MCF 10A (cell line): Measurements from ENCODE around the gene GDPD2. TPM values are rescaled to one million over a fixed set of nuclear protein-coding genes. Genes with fewer than 3 reads are reported as not detected.

Source experiments
- BruUV-seq: library from RNA; stranded (reverse); fragments of 400-500 nt; replicated peaks from 2 replicates; lab custom pipeline; 2021; lab: Mats Ljungman, UMichigan
- CTCF ChIA-PET: fragments of 300-600 bp; sonication (Branson Sonifier 250); formaldehyde crosslinking; extraction: SDS; loops from one replicate; lab custom pipeline; 2021; ENCODE audit warnings: antibody characterized with exemption, inconsistent platforms; lab: Yijun Ruan, JAX
- POLR2A ChIA-PET: fragments of 300-600, 350-650 bp; sonication (Branson Sonifier 250); formaldehyde crosslinking; extraction: SDS; loops from one replicate; lab custom pipeline; 2020; ENCODE audit warnings: antibody characterized with exemption, inconsistent platforms; lab: Yijun Ruan, JAX
- DNase-seq: peaks from one replicate; pipeline ENCODE4 v3.0.0-alpha.2; 2018; ENCODE audit not compliant: unreplicated experiment
- H3K27ac Mint-ChIP-seq: one replicate; pipeline ENCODE4 v1.8.0; 2022; ENCODE audit warnings: mild to moderate bottlenecking, low read depth, mixed read lengths; ENCODE audit not compliant: unreplicated experiment
- H3K27me3 Mint-ChIP-seq: one replicate; pipeline ENCODE4 v1.8.0; 2022; ENCODE audit warnings: mixed read lengths; ENCODE audit not compliant: insufficient read depth, unreplicated experiment
- H3K36me3 Mint-ChIP-seq: one replicate; pipeline ENCODE4 v1.8.0; 2022; ENCODE audit warnings: mild to moderate bottlenecking, moderate library complexity, mixed read lengths; ENCODE audit not compliant: insufficient read depth, unreplicated experiment
- H3K4me1 Mint-ChIP-seq: one replicate; pipeline ENCODE4 v1.8.0; 2022; ENCODE audit warnings: mixed read lengths; ENCODE audit not compliant: insufficient read depth, unreplicated experiment
- H3K4me3 Mint-ChIP-seq: one replicate; pipeline ENCODE4 v1.8.0; 2022; ENCODE audit warnings: mild to moderate bottlenecking, moderate library complexity, mixed read lengths; ENCODE audit not compliant: unreplicated experiment
- H3K9me3 Mint-ChIP-seq: one replicate; pipeline ENCODE4 v1.8.0; 2022; ENCODE audit warnings: mixed read lengths; ENCODE audit not compliant: unreplicated experiment
- intact Hi-C: fragments of 100-400 bp; cut with micrococcal nuclease; formaldehyde crosslinking; loops from 2 replicates; pipeline ENCODE4 v1.14.1; 2022
- total RNA-seq: library from RNA; stranded (reverse); gene quantifications from 2 replicates; pipeline ENCODE4 v1.2.3, GENCODE V29; 2022
- TF ChIP-seq, protein P1 (sequence below): fragments of 200-600 bp; IDR thresholded peaks from one replicate; pipeline ENCODE4 v1.8.0; 2022; ENCODE audit warnings: antibody characterized with exemption, mild to moderate bottlenecking; ENCODE audit not compliant: unreplicated experiment

Gene GDPD2
- total RNA-seq, 1 experiment from 2014 or later, result not detected

DNA sequence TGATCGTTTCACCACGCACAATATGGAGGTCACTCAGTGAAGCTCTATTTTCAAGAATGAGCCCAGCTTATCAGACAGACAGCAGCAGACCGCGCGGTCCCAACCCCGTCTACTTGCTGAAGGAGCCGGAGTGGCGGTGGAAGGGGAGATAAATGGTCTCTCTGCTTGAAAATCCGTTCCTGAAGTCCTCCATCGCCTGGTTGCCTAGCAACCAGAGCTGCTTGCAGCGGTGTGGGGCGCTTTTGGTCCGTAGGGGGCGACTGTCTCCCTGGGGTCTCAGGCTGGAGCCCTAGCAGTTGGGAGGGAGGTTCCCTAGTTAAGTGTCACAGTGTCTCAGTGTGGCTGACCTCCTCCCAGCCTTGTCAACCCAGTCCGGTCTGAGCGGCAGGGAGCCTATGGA lies 13.2 kb downstream of the GDPD2 start:
- peaks cover 5% of the 10 kb centered on the region for H3K36me3 Mint-ChIP-seq
- TF ChIP-seq, protein P1, sequence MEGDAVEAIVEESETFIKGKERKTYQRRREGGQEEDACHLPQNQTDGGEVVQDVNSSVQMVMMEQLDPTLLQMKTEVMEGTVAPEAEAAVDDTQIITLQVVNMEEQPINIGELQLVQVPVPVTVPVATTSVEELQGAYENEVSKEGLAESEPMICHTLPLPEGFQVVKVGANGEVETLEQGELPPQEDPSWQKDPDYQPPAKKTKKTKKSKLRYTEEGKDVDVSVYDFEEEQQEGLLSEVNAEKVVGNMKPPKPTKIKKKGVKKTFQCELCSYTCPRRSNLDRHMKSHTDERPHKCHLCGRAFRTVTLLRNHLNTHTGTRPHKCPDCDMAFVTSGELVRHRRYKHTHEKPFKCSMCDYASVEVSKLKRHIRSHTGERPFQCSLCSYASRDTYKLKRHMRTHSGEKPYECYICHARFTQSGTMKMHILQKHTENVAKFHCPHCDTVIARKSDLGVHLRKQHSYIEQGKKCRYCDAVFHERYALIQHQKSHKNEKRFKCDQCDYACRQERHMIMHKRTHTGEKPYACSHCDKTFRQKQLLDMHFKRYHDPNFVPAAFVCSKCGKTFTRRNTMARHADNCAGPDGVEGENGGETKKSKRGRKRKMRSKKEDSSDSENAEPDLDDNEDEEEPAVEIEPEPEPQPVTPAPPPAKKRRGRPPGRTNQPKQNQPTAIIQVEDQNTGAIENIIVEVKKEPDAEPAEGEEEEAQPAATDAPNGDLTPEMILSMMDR, result no peak
- no TSS peak for BruUV-seq
- CTCF ChIA-PET, result interaction anchor here (0.6 to 2.3 kb wide), 4 partner anchors 16 to 155 kb away, joined by 3 to 17 read pairs (median 5); no protein-coding TSS in a partner anchor
- H3K4me1 Mint-ChIP-seq, result peaks cover 10% of the 10 kb centered on the region
- intact Hi-C loops, result loop anchor here (10.0 kb wide), 1 partner anchor 302 kb away; the partner anchor contains the start of gene IGBP1
- H3K27ac Mint-ChIP-seq, result no peak overlapping the region
- peaks cover 54% of the 10 kb centered on the region for H3K27me3 Mint-ChIP-seq
- no peak for DNase-seq
- POLR2A ChIA-PET, result interaction anchor here (2.1 kb wide), 1 partner anchor 143 kb away, joined by 7 read pairs; no protein-coding TSS in a partner anchor
- H3K4me3 Mint-ChIP-seq, result no peak overlapping the region
- no peaks in the 10 kb centered on the region for H3K9me3 Mint-ChIP-seq

DNA sequence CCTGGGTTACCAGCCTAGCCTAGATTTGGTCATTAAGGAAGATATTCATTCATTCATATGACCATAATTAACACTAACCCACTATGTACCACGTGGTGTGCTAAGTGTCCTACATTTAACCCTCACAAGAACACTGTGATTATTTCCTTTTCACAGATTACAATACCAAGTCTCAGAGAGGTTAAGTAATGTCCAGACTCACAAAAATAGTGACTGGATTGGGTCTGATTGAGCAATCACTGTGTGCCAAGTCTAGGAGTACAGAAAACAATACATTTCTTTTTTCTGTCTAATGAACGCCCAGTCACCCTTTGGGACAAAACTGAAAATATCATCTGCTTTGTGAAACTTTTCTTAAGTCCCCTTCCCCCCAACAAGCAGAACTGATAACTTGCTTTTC lies 13.9 kb downstream of the GDPD2 start:
- DNase-seq, result peak; percentile 22
- intact Hi-C loops, result loop anchor here (10.0 kb wide), 1 partner anchor 302 kb away; the partner anchor contains the start of gene IGBP1
- Mint-ChIP-seq H3K4me1 (peaks cover 10% of the 10 kb centered on the region), H3K4me3 (no peak overlapping the region), H3K9me3 (no peaks in the 10 kb centered on the region), H3K36me3 (peaks cover 5% of the 10 kb centered on the region), H3K27me3 (peaks cover 60% of the 10 kb centered on the region), H3K27ac (no peak overlapping the region)
- ChIA-PET POLR2A (no interaction called here), CTCF (no interaction called here)
- TF ChIP-seq, protein P1, result no peak
- BruUV-seq, result no TSS peak

DNA sequence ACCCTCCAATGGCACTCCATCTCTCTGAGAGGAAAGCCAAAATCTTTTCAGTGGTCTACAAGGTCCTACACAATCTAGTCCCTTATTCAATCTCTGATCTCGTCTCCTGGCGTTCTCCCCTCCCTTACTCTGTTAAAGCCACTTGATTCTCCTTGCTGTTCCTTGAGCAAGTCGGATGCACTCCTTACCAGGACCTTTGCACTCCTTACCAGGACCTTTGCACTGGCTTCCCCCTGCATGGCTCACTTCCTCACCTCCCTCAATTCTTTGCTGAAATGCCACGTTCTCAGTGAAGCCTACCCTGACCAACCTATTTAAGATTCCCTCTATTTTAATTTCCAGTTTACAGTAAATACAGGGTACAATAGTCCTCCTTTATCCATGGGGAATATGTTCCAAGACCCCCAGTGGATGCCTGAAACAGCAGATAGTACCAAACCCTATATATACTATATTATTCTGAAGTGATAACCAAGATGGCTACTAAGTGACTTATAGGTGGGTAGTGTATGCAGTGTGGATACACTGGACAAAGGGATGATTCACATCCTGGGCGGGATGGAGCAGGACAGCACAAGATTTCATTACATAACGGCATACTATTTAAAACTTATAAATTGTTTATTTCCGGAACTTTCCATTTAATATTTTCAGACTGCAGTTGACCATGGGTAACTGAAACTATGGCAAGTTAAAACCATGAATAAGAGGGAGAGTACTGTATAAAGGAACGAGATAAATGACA lies 15.0 kb downstream of the GDPD2 start:
- no peak overlapping the region for H3K27ac Mint-ChIP-seq
- H3K27me3 Mint-ChIP-seq, result peaks cover 58% of the 10 kb centered on the region
- no peaks in the 10 kb centered on the region for H3K9me3 Mint-ChIP-seq
- ChIA-PET CTCF (interaction anchor here (1.0 kb wide), 1 partner anchor 13 kb away, joined by 3 read pairs; no protein-coding TSS in a partner anchor), POLR2A (no interaction called here)
- H3K36me3 Mint-ChIP-seq, result peaks cover 5% of the 10 kb centered on the region
- intact Hi-C loops, result loop anchor here (10.0 kb wide), 1 partner anchor 303 kb away; the partner anchor contains the start of gene IGBP1
- DNase-seq, result peak; percentile 43
- no peak overlapping the region for H3K4me3 Mint-ChIP-seq
- H3K4me1 Mint-ChIP-seq, result peaks cover 10% of the 10 kb centered on the region
- BruUV-seq, result no TSS peak
- TF ChIP-seq, protein P1, result no peak

DNA sequence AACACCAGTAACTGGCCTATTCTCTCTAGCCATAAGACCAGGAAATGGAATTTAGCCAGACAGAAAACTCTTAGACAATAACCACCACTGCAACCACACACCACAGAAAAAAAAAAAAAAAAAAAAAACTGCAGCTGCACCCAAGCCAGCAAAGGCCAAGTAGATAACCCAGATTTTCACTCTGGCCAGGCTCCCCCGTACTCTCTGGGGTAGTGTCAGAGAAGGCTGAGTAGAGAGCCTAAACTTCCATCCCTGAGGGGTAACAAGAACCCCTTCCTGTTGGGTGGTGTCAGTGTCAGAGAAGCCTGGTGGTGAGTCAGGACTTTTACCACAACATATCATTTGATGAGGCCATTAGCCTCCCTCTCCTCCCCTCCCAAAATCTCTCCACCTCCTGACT lies 15.9 kb downstream of the GDPD2 start:
- DNase-seq, result peak; percentile 14

More for the DNA sequence above, 15.9 kb downstream of the GDPD2 start:
- TF ChIP-seq, protein P1, result no peak
- peaks cover 5% of the 10 kb centered on the region for H3K36me3 Mint-ChIP-seq
- peaks cover 56% of the 10 kb centered on the region for H3K27me3 Mint-ChIP-seq
- no TSS peak for BruUV-seq
- H3K9me3 Mint-ChIP-seq, result no peaks in the 10 kb centered on the region
- H3K27ac Mint-ChIP-seq, result no peak overlapping the region
- peaks cover 10% of the 10 kb centered on the region for H3K4me1 Mint-ChIP-seq
- no peak overlapping the region for H3K4me3 Mint-ChIP-seq
- ChIA-PET POLR2A (no interaction called here), CTCF (interaction anchor here (0.7 kb wide), 1 partner anchor 522 kb away, joined by 3 read pairs; no protein-coding TSS in a partner anchor)
- intact Hi-C loops, result loop anchor here (10.0 kb wide), 1 partner anchor 304 kb away; the partner anchor contains the start of gene IGBP1
